Immature natural killer cell (primary cell): ENCODE data around the gene KDM4F. TPM values are rescaled to one million over a fixed set of nuclear protein-coding genes. Genes with fewer than 3 reads are reported as not detected.

Experiments used
- DNase-seq, 3 donors: peaks; one replicate each; pipeline ENCODE4 v3.0.0; 2022; ENCODE audit warnings: mixed read lengths in 1 of 3
- H3K27ac Mint-ChIP-seq, 6 donors: one replicate each; pipeline ENCODE4 v1.8.0; 2020; ENCODE audit warnings: mixed read lengths in 6 of 6, mild to moderate bottlenecking in 5 of 6, inconsistent platforms in 4 of 6, moderate library complexity in 3 of 6
- H3K27me3 Mint-ChIP-seq, 3 donors: one replicate each; pipeline ENCODE4 v1.8.0; 2020 to 2021; ENCODE audit warnings: low read depth in 3 of 3, mild to moderate bottlenecking in 3 of 3, mixed read lengths in 3 of 3, moderate library complexity in 3 of 3, inconsistent platforms in 1 of 3
- H3K36me3 Mint-ChIP-seq, 3 donors: one replicate each; pipeline ENCODE4 v1.8.0; 2020; ENCODE audit warnings: mixed read lengths in 3 of 3, inconsistent platforms in 2 of 3, mild to moderate bottlenecking in 2 of 3
- H3K4me1 Mint-ChIP-seq, 2 donors: one replicate each; pipeline ENCODE4 v1.8.0; 2020; ENCODE audit warnings: inconsistent platforms in 2 of 2, mild to moderate bottlenecking in 2 of 2, mixed read lengths in 2 of 2, moderate library complexity in 1 of 2
- H3K4me3 Mint-ChIP-seq, 5 donors: one replicate each; pipeline ENCODE4 v1.8.0; 2020; ENCODE audit warnings: mild to moderate bottlenecking in 5 of 5, mixed read lengths in 5 of 5, inconsistent platforms in 3 of 5, moderate library complexity in 3 of 5
- H3K9me3 Mint-ChIP-seq, 6 donors: one replicate each; pipeline ENCODE4 v1.8.0; 2020; ENCODE audit warnings: mild to moderate bottlenecking in 6 of 6, mixed read lengths in 6 of 6, inconsistent platforms in 4 of 6, moderate library complexity in 3 of 6
- polyA plus RNA-seq, 3 donors: library from polyadenylated mRNA; unstranded; fragments of 300-500 nt; fragmentation: Illumina TruSeq; gene quantifications; one replicate each; pipeline ENCODE4 v1.2.3, GENCODE V29; 2021

Gene KDM4F
- polyA plus RNA-seq, 3 donors from 2014 or later, result not detected

GRCh38 chr11:95088946-95089619 lies 39.9 kb downstream of the KDM4F start:
- Mint-ChIP-seq H3K27ac (peak overlapping the region; percentile 95 to 99 (median 97)), H3K9me3 (no peaks in the 10 kb centered on the region), H3K4me3 (peak overlapping the region; percentile 89 to 97 (median 95)), H3K4me1 (peaks cover 33 to 46% of the 10 kb centered on the region in 2 donors), H3K36me3 (peaks cover 0 to 5% (median 0%) of the 10 kb centered on the region in 3 donors), H3K27me3 (peaks cover 4 to 5% (median 4%) of the 10 kb centered on the region in 3 donors)
- peak; percentile 71 to 73 (median 72) for DNase-seq

GRCh38 chr11:95089620-95090542 lies 40.7 kb downstream of the KDM4F start, which contains the start of gene ENDOD1:
Gene ENDOD1 (plus strand): TSS chr11:95089846. CDS start chr11:95089928, 82 bp downstream.
- Mint-ChIP-seq H3K36me3 (peaks cover 0 to 5% (median 0%) of the 10 kb centered on the region in 3 donors), H3K27me3 (peaks cover 4 to 5% (median 4%) of the 10 kb centered on the region in 3 donors), H3K27ac (peak within 1 kb of the TSS; percentile 95 to 99 (median 97)), H3K9me3 (no peaks in the 10 kb centered on the region), H3K4me3 (peak within 1 kb of the TSS; percentile 91 to 97 (median 95)), H3K4me1 (peaks cover 33 to 46% of the 10 kb centered on the region in 2 donors)
- DNase-seq, result peak; percentile 82 to 87 (median 86)

- H3K27me3 Mint-ChIP-seq, result peaks cover 2 to 5% (median 4%) of the 10 kb centered on the region in 3 donors
- H3K4me1 Mint-ChIP-seq, result peaks cover 35 to 54% of the 10 kb centered on the region in 2 donors
- peak overlapping the region; percentile 4 to 94 (median 90) for H3K4me3 Mint-ChIP-seq
- peaks cover 0 to 5% (median 0%) of the 10 kb centered on the region in 3 donors for H3K36me3 Mint-ChIP-seq
- H3K27ac Mint-ChIP-seq, result peak overlapping the region in 3 of 6 donors; percentile 31 to 58 (median 57)
- H3K9me3 Mint-ChIP-seq, result no peaks in the 10 kb centered on the region
- no peak for DNase-seq
These were observed 42.5 kb downstream of the KDM4F start for GRCh38 chr11:95091663-95092180.

GRCh38 chr11:95092549-95093324 lies 43.5 kb downstream of the KDM4F start:
- peak in 2 of 3 donors; percentile 10 to 11 for DNase-seq
- Mint-ChIP-seq H3K4me1 (peaks cover 39 to 54% of the 10 kb centered on the region in 2 donors), H3K27ac (peak overlapping the region in 1 of 6 donors; percentile 55), H3K27me3 (peaks cover 2 to 5% (median 4%) of the 10 kb centered on the region in 3 donors), H3K9me3 (no peaks in the 10 kb centered on the region), H3K36me3 (peaks cover 0 to 5% (median 0%) of the 10 kb centered on the region in 3 donors), H3K4me3 (peak overlapping the region in 2 of 5 donors; percentile 11 to 18)

- DNase-seq, result no peak
- Mint-ChIP-seq H3K4me1 (peaks cover 36 to 51% of the 10 kb centered on the region in 2 donors), H3K9me3 (no peaks in the 10 kb centered on the region), H3K27me3 (peaks cover 2 to 5% (median 4%) of the 10 kb centered on the region in 3 donors), H3K36me3 (peaks cover 0 to 5% (median 0%) of the 10 kb centered on the region in 3 donors), H3K4me3 (peak overlapping the region in 1 of 5 donors; percentile 11), H3K27ac (peak overlapping the region in 1 of 6 donors; percentile 55)
These were observed 44.3 kb downstream of the KDM4F start for GRCh38 chr11:95093548-95093947.

- Mint-ChIP-seq H3K4me1 (peaks cover 23 to 43% of the 10 kb centered on the region in 2 donors), H3K4me3 (no peak overlapping the region), H3K27me3 (no peaks in the 10 kb centered on the region), H3K36me3 (peaks cover 0 to 5% (median 3%) of the 10 kb centered on the region in 3 donors), H3K27ac (no peak overlapping the region), H3K9me3 (no peaks in the 10 kb centered on the region)
- no peak for DNase-seq
These were observed 46.8 kb downstream of the KDM4F start for GRCh38 chr11:95095858-95096587.

- H3K4me3 Mint-ChIP-seq, result no peak overlapping the region
- no peaks in the 10 kb centered on the region for H3K27me3 Mint-ChIP-seq
- H3K9me3 Mint-ChIP-seq, result no peaks in the 10 kb centered on the region
- no peak overlapping the region for H3K27ac Mint-ChIP-seq
- H3K36me3 Mint-ChIP-seq, result peaks cover under 1 to 6% (median 3%) of the 10 kb centered on the region in 3 donors
- no peak for DNase-seq
- peaks cover 16 to 31% of the 10 kb centered on the region in 2 donors for H3K4me1 Mint-ChIP-seq
These were observed 48.0 kb downstream of the KDM4F start for GRCh38 chr11:95097209-95097608.

- H3K27me3 Mint-ChIP-seq, result no peaks in the 10 kb centered on the region
- DNase-seq, result no peak
- H3K9me3 Mint-ChIP-seq, result no peaks in the 10 kb centered on the region
- H3K27ac Mint-ChIP-seq, result no peak overlapping the region
- peaks cover 0 to 6% (median 3%) of the 10 kb centered on the region in 3 donors for H3K36me3 Mint-ChIP-seq
- H3K4me3 Mint-ChIP-seq, result no peak overlapping the region
- H3K4me1 Mint-ChIP-seq, result peaks cover 13 to 19% of the 10 kb centered on the region in 2 donors
These were observed 49.6 kb downstream of the KDM4F start for GRCh38 chr11:95098826-95099225.

GRCh38 chr11:95100191-95100648 lies 51.0 kb downstream of the KDM4F start:
- Mint-ChIP-seq H3K27me3 (no peaks in the 10 kb centered on the region), H3K36me3 (peaks cover 0 to 6% (median 3%) of the 10 kb centered on the region in 3 donors), H3K4me3 (no peak overlapping the region), H3K4me1 (peaks cover 13 to 18% of the 10 kb centered on the region in 2 donors), H3K9me3 (no peaks in the 10 kb centered on the region), H3K27ac (peak overlapping the region in 1 of 6 donors; percentile 46)
- no peak for DNase-seq

Other genes starting within 250 kb of the KDM4F start
- 10 to 100 TPM; 40.4 to 48.7 (median 47.2) TPM for gene CWC15, start 75.9 kb upstream of the KDM4F start, polyA plus RNA-seq
- gene KDM4D, start 75.7 kb upstream of the KDM4F start, polyA plus RNA-seq, result under 1 TPM in 2 of 3 donors, not detected in 1; 0.10 to 0.22 TPM
- not detected for gene KDM4E, start 24.2 kb upstream of the KDM4F start, polyA plus RNA-seq
- 10 to 100 TPM; 76.2 to 92.4 (median 82.6) TPM for gene SRSF8, start 17.5 kb downstream of the KDM4F start, polyA plus RNA-seq
- 10 to 100 TPM; 12.6 to 17.2 (median 15.1) TPM for gene ENDOD1, start 40.4 kb downstream of the KDM4F start, polyA plus RNA-seq
- gene SESN3, start 181.8 kb downstream of the KDM4F start, polyA plus RNA-seq, result under 1 TPM; 0.29 to 0.45 (median 0.33) TPM